OCI-LY7 (cell line): ENCODE results near the gene PFDN6. TPM values are rescaled to one million over a fixed set of nuclear protein-coding genes. Genes with fewer than 3 reads are reported as not detected.

Experiments
- BruUV-seq: library from RNA; stranded (reverse); fragments of 400-500 nt; replicated peaks from 2 replicates; lab custom pipeline; 2021; lab: Mats Ljungman, UMichigan
- CTCF ChIA-PET: fragments of 300-600 bp; sonication (Branson Sonifier 250); formaldehyde crosslinking; loops from one replicate; lab custom pipeline; 2022; ENCODE audit warnings: antibody characterized with exemption; ENCODE audit not compliant: unreplicated experiment; lab: Charles Lee
- POLR2A ChIA-PET: fragments of 300-600 bp; sonication (Branson Sonifier 250); formaldehyde crosslinking; loops from one replicate; lab custom pipeline; 2022; ENCODE audit warnings: antibody characterized with exemption; lab: Charles Lee
- DNase-seq: peaks from one replicate; pipeline ENCODE4 v3.0.0-alpha.2; 2015; ENCODE audit warnings: low spot score
- H2AFZ ChIP-seq: fragments of 200-600 bp; sonication (generic), shearing (Covaris generic); 2 replicates; pipeline ENCODE4 v1.6.1; 2014; ENCODE audit warnings: mild to moderate bottlenecking, antibody characterized with exemption, low read length, moderate library complexity
- H3K27ac ChIP-seq: fragments of 200-600 bp; sonication (generic); 2 replicates; pipeline ENCODE4 v1.5.1; 2014; ENCODE audit warnings: mixed run types, low read depth, mild to moderate bottlenecking, moderate library complexity, low read length, inconsistent platforms; ENCODE audit not compliant: poor library complexity, severe bottlenecking
- H3K36me3 ChIP-seq: fragments of 200-600 bp; sonication (generic); 2 replicates; pipeline ENCODE4 v1.6.1; 2014; ENCODE audit warnings: mild to moderate bottlenecking, antibody characterized with exemption, low read length, moderate library complexity, mixed read lengths; ENCODE audit not compliant: insufficient read depth
- H3K4me1 ChIP-seq: fragments of 200-600 bp; sonication (generic); 2 replicates; pipeline ENCODE4 v1.5.1; 2014; ENCODE audit warnings: mild to moderate bottlenecking, low read length; ENCODE audit not compliant: insufficient read depth, poor library complexity, severe bottlenecking
- H3K4me2 ChIP-seq: fragments of 200-600 bp; sonication (generic); 2 replicates; pipeline ENCODE4 v1.6.1; 2014; ENCODE audit warnings: mild to moderate bottlenecking, low read length
- H3K4me3 ChIP-seq: fragments of 200-600 bp; sonication (generic); 2 replicates; pipeline ENCODE4 v1.5.1; 2014; ENCODE audit warnings: mild to moderate bottlenecking, low read depth, low read length; ENCODE audit not compliant: poor library complexity, severe bottlenecking
- H3K79me2 ChIP-seq: fragments of 200-600 bp; sonication (generic); 2 replicates; pipeline ENCODE4 v1.6.1; 2016; ENCODE audit warnings: low read depth, mild to moderate bottlenecking, low read length, moderate library complexity, mixed read lengths; ENCODE audit not compliant: insufficient read depth
- H3K9me2 ChIP-seq: fragments of 200-600 bp; sonication (generic); 2 replicates; pipeline ENCODE4 v1.6.1; 2016; ENCODE audit warnings: mild to moderate bottlenecking, low read length, mixed read lengths; ENCODE audit not compliant: insufficient read depth
- H3K9me3 ChIP-seq: fragments of 200-600 bp; sonication (generic); 2 replicates; pipeline ENCODE4 v1.6.1; 2014; ENCODE audit warnings: mild to moderate bottlenecking, mixed run types, low read length, mixed read lengths
- H4K20me1 ChIP-seq: fragments of 200-600 bp; sonication (generic); 2 replicates; pipeline ENCODE4 v1.6.1; 2014; ENCODE audit warnings: mild to moderate bottlenecking, antibody characterized with exemption, low read length, moderate library complexity, mixed read lengths; ENCODE audit not compliant: insufficient read depth
- EZH2phosphoT487 ChIP-seq: fragments of 200-600 bp; sonication (generic); IDR thresholded peaks from 2 replicates; pipeline ENCODE4 v1.6.1; 2018; ENCODE audit warnings: low read depth, borderline replicate concordance, mild to moderate bottlenecking, mixed run types, antibody characterized with exemption, low read length, moderate library complexity, mixed read lengths
- intact Hi-C: fragments of 100-400 bp; cut with micrococcal nuclease; formaldehyde crosslinking; loops from one replicate; pipeline ENCODE4 v1.10.0; 2022; ENCODE audit not compliant: unreplicated experiment
- total RNA-seq, 2 experiments: library from RNA; depleted of rRNA in 1 of 2; stranded (reverse); fragments of >200 nt in 1 of 2; shearing (Covaris generic) in 1 of 2; gene quantifications; 2 replicates each; pipeline ENCODE4 v1.2.3, GENCODE V29; 2014 to 2022
- TF ChIP-seq, protein P1 (sequence below): fragments of 200-600 bp; sonication (generic); conservative IDR thresholded peaks from 2 replicates; pipeline ENCODE4 v1.5.1; 2014; ENCODE audit warnings: mild to moderate bottlenecking, antibody characterized with exemption, low read length, moderate library complexity, mixed read lengths

Gene PFDN6
- total RNA-seq, 2 experiments from 2014 or later: 72.5 to 90.6 TPM

DNA sequence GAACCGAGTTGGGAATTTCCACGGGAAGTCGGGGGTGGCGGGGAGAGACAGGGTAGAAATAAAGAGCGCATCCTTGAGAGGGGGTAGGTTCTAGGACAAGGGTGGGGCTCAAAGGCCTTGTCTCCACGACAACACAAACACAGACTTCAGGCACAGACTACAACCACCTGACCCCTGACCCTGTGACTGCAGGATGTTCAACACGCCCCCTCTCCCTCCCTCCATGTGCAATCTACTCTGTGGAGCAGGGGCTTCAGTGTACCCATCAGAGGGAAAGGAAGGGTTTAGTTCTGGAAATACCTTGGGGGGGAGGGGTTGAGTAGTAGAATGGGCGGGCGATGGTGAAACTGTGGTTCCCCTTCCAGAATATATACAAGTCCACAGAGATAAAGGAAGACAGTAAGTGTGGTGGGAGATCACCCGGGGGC is 25.1 kb downstream of the PFDN6 start:
- Histone ChIP-seq H2AFZ (peak overlapping the region; percentile 27; the same call in 1 of the 2 replicates), H3K79me2 (peaks cover 50% of the 10 kb centered on the region), H3K4me3 (peak overlapping the region; percentile 84), H3K9me3 (no peaks in the 10 kb centered on the region), H3K4me1 (peaks cover 44% of the 10 kb centered on the region), H4K20me1 (peaks cover 7% of the 10 kb centered on the region; the same call in 1 of the 2 replicates), H3K9me2 (no peaks in the 10 kb centered on the region), H3K4me2 (peak overlapping the region; percentile 79), H3K27ac (peak overlapping the region; percentile 94), H3K36me3 (peaks cover 45% of the 10 kb centered on the region)
- no peak for TF ChIP-seq EZH2phosphoT487
- TF ChIP-seq, protein P1, sequence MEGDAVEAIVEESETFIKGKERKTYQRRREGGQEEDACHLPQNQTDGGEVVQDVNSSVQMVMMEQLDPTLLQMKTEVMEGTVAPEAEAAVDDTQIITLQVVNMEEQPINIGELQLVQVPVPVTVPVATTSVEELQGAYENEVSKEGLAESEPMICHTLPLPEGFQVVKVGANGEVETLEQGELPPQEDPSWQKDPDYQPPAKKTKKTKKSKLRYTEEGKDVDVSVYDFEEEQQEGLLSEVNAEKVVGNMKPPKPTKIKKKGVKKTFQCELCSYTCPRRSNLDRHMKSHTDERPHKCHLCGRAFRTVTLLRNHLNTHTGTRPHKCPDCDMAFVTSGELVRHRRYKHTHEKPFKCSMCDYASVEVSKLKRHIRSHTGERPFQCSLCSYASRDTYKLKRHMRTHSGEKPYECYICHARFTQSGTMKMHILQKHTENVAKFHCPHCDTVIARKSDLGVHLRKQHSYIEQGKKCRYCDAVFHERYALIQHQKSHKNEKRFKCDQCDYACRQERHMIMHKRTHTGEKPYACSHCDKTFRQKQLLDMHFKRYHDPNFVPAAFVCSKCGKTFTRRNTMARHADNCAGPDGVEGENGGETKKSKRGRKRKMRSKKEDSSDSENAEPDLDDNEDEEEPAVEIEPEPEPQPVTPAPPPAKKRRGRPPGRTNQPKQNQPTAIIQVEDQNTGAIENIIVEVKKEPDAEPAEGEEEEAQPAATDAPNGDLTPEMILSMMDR: no peak
- peak; percentile 66 for DNase-seq
- no TSS peak for BruUV-seq
- intact Hi-C loops: loop anchor here (1.0 to 5.0 kb wide), 3 partner anchors 15 to 98 kb away; partner anchors contain the start of gene PHF1
- ChIA-PET CTCF (no interaction called here), POLR2A (no interaction called here)

- peak overlapping the region; percentile 84 for H3K4me3 ChIP-seq
- peak overlapping the region; percentile 94 for H3K27ac ChIP-seq
- H3K9me2 ChIP-seq: no peaks in the 10 kb centered on the region
- CTCF ChIA-PET: no interaction called here
- H3K36me3 ChIP-seq: peaks cover 47% of the 10 kb centered on the region
- BruUV-seq: no TSS peak
- peak overlapping the region; percentile 79 for H3K4me2 ChIP-seq
- TF ChIP-seq, protein P1: no peak
- TF ChIP-seq EZH2phosphoT487: no peak
- no peaks in the 10 kb centered on the region for H3K9me3 ChIP-seq
- no peak overlapping the region; the same call in 1 of the 2 replicates for H2AFZ ChIP-seq
- POLR2A ChIA-PET: no interaction called here
- H3K4me1 ChIP-seq: peaks cover 50% of the 10 kb centered on the region
- peaks cover 7% of the 10 kb centered on the region; the same call in 1 of the 2 replicates for H4K20me1 ChIP-seq
- DNase-seq: no peak
- intact Hi-C loops: loop anchor here (1.0 to 5.0 kb wide), 3 partner anchors 16 to 97 kb away; partner anchors contain the start of gene PHF1
- H3K79me2 ChIP-seq: peaks cover 52% of the 10 kb centered on the region
These were observed 25.8 kb downstream of the PFDN6 start for GRCh38 chr6:33314943-33315792.
